C1 segment of cervical spinal cord (tissue), 14 donors: Measurements from ENCODE around the gene EFNA4.

Experiments
- DNase-seq, 14 donors: peaks; one replicate each; lab custom pipeline; 2025; lab: John Stamatoyannopoulos, UW

EFNA4 gene

DNA sequence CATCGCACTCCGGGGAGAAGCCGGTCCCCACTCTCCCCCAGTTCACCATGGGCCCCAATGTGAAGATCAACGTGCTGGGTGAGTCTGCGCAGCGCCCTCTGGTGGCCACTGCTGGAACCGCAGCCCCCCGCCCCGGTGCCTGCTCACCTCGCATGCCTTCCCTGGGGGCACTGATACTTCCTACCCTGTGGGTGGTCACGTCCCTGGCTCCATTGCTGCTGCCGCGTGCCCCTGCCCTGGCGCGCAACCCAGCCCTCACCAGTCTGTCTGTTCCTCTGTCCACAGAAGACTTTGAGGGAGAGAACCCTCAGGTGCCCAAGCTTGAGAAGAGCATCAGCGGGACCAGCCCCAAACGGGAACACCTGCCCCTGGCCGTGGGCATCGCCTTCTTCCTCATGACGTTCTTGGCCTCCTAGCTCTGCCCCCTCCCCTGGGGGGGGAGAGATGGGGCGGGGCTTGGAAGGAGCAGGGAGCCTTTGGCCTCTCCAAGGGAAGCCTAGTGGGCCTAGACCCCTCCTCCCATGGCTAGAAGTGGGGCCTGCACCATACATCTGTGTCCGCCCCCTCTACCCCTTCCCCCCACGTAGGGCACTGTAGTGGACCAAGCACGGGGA, 22.7 kb downstream of the EFNA4 start:
- peak in 11 of 14 donors; percentile 17 to 66 (median 47) for DNase-seq

DNA sequence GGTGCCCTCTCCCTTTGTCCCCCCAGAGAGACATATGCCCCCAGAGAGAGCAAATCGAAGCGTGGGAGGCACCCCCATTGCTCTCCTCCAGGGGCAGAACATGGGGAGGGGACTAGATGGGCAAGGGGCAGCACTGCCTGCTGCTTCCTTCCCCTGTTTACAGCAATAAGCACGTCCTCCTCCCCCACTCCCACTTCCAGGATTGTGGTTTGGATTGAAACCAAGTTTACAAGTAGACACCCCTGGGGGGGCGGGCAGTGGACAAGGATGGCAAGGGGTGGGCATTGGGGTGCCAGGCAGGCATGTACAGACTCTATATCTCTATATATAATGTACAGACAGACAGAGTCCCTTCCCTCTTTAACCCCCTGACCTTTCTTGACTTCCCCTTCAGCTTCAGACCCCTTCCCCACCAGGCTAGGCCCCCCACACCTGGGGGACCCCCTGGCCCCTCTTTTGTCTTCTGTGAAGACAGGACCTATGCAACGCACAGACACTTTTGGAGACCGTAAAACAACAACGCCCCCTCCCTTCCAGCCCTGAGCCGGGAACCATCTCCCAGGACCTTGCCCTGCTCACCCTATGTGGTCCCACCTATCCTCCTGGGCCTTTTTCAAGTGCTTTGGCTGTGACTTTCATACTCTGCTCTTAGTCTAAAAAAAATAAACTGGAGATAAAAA, 23.5 kb downstream of the EFNA4 start:
- no peak for DNase-seq

DNA sequence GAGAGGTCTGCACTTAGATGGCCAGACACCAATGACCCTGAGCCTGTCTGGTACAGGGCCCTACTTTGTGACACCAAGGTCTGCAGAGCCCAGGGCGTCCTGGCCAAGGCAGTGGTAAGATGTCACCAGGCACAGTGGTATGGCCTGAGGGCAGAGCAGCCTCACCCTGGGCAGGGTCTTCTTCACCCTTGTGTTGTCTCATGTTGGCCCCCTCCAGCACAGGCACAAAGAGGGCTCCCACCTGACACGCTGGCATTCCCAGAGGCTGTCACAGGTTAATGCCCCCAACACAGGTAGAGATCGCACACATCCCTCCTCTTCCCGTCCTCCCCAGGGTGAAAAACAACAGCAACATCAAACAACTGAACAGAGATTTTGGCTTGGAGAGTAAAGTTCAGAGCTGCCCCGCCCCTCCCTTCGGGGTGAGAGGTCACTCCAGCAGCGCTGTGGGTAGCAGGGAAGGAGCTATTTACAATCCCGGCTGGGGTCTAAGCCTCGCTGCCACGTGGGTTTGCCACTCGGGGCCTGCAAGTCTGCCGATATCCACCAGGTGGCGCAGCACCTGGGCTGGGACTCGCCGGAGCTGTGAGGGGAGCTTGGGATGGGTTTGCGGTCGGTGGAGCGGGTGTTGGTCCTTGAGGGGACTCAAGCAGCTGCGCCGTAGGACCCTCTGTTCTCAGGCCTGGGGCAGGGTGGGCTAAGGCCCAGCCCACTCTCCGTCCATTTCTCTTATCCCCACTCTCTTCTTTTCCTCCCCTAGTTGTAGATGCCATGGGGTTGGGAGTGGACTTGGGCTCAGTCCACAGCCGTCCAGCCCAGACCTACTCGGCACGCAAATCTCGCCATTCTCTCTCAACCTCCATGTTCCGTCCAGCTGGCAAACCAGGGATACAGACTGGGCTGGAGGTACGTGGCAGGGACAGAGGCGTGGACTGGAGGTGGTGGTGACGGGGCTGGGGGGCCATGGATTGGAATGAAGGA, 27.8 kb downstream of the EFNA4 start:
- peak in 13 of 14 donors; percentile 7 to 84 (median 43) for DNase-seq

DNA sequence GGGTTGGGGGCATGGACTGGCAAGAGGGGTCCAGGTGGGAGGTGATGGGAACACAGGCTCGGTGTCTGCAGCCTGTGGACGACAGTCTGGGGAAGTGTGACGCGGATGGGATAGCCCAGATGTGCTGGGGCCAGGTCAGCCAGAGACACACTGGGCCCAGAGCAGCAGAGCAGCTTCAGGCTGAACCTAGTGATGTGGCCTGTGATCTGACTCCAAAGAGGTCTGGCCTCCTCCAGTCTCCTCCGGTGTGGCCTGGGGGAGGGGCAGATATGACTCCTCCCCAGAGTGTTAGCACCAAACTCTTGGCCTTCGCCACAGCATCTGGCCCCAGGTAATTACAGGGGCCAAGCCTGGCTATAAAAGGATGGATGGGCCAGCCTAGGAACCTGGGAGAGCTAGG, 28.6 kb downstream of the EFNA4 start:
- no peak for DNase-seq

DNA sequence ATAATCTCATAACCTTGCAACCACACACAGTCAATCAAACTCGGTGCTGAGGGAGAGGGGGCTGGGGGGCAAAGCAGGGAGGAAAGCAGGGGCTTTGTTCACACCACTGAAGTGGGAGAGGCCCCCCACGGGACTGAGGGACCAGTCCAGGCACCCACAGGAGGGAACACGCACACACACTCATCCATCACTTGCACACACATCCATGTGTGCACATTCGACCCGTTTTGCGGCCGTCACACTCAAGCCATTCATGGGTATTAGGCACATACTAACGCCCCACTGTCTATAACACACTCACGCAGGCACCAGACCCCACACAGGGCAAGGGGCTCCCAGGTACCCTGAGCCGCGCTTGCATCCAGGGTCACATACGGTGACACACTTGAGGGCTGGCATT, 29.1 kb downstream of the EFNA4 start:
- no peak for DNase-seq

DNA sequence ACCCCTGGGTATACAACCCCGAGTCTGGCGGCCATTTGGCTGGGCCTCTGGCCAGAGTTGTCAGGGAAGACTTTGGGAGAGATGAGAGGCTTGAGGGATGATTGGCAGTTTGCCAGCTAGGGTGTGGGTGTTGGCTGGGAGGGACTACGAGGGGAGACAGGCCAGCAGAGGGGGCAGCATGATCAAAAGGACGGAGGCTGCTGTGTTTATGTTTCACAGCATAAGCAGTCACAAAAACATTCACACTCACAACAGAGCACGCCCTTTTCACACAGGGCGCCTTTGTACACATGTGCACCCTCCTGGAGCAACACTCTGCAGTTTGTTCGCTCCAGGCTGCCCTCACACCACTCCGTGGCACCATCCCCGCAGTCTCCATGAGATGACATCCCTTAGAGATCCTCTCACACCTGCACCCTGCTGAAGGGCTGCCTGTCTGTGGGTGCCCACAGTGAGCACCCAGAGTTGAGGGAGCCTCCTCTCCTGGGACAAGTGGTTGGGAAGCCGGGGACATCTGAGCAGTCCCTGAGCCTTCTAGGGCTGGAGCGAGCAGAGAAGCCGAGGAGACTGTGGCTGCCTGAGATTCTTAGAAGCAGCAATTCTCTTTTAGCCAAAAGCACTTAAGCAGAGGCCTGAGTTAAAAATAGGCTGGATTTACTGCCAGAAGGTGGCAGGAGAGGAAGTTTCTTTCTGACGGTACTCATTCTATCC, 30.5 kb downstream of the EFNA4 start:
- peak in 7 of 14 donors; percentile 28 to 64 (median 48) for DNase-seq

DNA sequence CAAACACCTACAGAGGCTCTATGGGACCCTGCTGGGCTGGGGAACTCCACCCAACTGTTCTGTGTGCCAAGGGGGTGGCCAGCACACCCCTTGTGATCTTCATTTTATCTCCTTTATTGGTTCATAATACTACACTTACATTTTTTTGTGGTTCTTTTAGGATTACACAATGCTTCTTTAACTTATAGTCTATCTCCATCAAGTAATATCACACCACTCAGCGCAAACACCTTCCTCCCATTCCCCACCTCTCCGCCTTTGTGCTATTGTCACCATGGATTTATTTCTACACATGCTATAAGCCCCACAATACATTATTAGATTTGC, 31.0 kb downstream of the EFNA4 start:
- DNase-seq: no peak

DNA sequence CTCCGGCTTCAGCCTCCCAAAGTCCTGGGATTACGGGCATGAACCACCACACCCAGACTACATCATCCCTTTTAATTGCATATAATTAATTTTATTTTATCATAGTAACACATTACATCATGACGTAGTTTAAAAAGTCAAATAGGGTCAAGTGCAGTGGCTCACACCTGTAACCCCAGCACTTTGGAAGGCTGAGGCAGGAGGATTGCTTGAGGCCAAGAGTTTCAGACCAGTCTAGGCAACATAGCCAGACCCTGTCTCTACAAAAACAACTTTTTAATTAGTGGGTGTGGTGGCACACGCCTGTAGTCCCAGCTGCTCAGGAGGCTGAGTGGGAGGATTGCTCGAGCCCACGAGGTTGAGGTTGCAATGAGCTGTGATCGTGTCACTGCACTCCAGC, 35.8 kb downstream of the EFNA4 start:
- no peak for DNase-seq

DNA sequence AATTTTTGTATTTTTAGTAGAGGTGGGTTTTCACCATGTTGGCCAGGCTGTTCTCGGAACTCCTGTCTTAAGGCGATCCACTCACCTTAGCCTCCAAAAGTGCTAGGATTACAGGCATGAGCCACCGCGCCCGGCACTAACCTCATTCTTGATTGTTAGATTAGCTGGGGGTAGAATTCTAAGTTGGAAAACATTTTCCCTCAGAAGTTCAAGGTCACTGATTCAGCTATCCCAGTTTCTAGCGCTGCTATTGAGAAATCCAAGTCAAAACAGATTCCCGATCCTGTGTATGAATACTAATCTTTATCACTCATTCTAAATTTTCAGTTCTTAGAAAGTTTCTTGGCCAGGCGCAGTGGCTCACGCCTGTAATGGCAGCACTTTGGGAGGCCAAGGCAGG, 39.8 kb downstream of the EFNA4 start:
- DNase-seq: no peak

DNA sequence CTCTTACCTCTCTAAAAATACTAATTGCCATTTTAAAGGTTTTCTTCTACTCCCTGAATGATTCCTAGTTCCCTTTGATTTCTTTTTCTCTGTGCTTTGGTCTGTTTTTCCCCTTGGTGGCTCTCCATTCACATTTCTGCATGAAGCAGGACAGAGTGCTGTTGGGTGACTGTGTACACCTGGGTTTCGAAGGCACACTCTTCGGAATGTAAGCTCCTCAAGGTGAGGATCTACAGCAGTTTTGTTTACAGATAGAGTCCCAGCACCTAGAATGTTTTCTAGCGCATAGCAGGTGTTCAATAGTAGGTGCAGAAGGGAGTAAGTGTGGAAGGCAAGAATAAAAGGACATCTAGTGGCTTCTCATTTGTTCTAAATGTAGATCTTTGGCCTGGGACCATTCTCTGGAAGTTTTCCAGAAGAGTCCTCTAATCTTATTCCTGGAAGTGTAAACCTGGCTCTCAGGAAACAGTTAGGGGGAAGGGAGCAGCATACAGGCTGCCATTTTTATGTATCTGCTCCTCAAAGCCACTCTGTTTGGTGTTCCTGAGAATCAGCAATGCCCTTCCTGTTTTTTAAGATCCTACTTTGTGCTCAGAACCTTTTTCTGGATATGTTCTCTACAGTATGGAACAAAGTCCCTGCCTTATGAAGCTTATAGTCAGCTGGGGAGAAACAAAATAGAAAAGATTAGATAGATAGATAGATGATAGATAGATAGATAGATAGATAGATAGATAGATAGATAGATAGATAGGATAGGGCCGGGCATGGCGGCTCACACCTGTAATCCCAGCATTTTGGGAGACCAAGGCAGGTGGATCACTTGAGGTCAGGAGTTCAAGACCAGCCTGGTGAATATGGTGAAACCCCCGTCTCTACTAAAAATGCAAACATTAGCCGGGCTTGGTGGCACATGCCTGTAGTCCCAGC, 41.3 kb downstream of the EFNA4 start:
- no peak for DNase-seq

DNA sequence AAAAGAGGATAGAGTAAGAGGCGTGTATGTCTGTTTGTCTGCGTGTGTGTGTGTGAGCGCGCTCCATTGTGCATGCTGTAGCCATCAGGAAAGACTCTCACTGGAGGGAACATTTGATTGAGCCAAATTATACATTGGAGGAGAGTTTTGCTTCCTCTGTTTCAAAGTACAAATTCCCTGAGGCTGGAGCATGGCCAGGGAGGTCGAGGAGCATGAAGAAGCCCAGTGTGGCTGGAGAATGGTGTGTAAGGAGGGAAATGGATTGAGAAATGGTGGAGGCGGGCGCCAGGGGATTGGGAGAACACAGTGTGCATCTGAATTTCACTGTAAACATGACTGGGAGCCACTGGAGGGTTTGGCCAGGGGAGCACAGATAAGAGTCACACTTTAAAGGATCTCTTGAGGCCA, 42.1 kb downstream of the EFNA4 start:
- DNase-seq: no peak

DNA sequence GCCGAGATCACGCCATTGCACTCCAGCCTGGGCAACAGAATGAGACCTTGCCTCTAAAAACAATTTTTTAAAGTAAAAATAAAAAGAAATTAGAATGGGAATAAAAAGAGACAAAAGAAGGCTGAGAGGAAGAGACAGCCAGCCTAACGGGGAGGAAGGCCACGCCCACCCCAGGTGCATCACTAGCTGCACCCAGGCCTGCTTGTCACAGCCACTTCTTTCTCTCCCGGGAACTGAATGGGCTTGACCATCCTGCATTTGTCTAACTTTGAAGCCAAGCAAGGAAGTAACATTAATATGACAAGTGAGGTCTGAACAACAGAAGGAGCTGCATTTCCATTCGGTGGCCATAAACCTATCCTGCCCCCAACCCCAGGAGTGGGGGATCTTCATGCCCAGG, 43.3 kb downstream of the EFNA4 start:
- DNase-seq: no peak

DNA sequence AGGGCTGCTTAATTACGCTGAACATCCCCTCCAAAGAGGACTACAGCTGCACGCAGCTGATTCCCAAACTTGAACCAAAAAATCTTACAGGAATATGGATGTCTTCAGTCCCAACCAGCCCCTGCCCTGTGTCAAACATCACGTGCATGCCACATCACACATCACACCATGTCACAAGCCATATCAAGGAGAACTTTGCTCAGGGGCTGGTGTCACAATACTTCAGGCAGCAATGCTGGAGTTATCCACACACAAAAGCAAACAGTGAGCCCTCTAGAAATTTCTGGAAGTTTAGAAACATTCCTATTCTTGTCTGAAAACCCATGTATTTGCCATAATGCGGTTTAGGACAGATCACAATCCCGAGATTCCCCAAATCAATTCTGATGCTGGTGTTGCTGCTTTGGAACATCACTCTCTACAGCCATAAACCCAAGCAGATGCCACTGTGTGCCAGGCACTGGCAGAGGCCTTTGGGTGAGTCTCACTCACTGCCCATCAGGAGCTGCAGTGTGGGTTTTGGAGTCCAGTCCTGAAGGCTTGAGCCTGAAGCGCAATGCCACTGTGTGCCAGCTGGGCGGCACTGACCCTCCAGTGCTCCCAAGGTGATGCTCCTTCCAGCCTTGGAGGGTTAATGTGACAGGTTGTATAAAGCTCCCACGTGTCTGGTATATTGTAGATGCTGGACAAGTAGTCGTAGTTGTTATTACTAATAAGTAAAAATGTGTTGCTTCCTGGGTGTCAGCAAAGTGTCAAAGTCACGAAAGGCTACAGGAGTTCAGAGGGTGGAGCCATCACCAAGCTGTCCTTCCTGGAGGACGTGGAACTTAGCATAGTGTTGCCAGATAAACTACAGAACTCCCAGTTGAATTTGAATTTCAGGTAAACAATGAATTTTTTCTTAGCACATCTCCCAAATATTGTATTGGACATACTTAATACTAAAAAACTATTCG, 44.0 kb downstream of the EFNA4 start:
- DNase-seq: no peak

DNA sequence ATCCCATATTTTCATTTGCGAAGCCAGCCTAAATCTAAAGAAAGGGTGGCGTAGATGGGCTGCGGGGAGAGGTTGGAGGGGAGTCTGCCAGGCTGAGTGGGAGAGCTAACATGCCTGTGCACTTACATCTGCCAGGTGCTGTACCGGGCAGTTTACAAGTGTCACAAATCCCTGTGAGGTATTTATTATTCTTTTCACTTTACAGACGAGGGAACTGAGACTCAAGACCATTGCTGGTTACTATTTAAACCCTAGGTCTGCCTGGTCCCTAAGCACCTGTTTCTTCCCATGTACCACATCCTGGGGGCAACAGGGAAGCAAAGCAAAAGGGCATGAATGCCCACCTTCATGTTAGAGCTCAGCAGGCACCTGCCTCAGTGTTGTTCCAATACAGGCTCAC, 44.8 kb downstream of the EFNA4 start:
- DNase-seq: no peak

DNA sequence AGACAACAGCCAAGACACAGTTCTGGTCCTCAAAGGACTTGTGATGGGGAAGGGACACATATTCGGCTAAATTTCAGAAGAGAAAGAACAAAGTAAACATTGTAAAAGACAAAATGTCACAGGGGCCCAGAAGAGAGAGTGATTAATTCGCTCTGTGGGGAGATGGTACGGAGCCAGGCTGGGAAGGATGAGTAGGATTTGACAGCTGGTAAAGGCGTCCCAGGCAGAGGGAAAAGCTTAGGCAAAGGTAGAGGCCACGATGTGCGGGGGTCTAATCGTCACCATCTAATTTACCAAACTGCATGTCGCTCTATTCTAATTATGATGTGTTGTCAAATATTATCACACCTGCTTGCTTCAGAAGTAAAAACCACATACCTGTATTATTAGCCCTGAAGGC, 46.8 kb downstream of the EFNA4 start:
- no peak for DNase-seq

DNA sequence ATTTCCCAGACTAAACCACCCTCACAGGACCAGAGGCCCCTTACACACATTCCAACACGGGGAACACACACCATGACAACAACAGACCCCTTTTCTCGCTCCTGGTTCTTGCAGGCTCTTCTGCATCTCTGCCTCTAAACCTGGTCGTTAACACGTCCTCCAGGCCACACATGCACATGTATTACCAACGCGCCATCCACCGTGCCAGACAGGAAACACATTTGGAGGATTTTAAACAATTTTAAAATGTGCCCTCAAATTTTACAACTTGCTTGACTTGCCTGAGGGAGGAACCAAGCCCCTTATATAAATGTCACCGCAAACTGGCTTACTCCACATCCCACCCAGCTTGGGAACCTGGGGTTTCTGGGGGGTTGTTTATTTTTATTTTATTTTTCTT, 47.3 kb downstream of the EFNA4 start:
- no peak for DNase-seq

DNA sequence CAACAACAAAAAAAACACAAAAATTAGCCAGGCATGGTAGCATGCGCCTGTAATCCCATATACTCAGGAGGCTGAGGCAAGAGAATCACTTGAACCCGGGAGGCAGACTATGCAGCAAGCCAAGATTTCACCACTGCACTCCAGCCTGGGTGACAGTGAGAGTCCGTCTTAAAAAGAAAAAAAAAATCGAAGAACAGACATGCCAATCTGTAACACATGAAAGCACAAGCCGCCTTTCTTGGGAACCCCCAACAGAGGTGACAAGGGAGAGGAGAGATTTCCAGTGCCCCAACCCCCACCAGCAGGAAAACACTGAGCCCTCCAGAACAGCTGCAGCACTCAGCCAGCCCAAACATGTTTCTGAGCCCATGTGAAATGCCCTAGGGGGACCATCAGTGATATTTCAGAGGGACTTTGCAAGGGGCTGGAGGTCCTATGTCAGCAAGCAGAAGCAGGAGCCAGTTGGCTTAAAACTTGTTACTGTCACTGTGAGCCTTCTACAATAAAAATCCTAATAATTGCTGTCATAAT, 50.0 kb downstream of the EFNA4 start:
- no peak for DNase-seq

DNA sequence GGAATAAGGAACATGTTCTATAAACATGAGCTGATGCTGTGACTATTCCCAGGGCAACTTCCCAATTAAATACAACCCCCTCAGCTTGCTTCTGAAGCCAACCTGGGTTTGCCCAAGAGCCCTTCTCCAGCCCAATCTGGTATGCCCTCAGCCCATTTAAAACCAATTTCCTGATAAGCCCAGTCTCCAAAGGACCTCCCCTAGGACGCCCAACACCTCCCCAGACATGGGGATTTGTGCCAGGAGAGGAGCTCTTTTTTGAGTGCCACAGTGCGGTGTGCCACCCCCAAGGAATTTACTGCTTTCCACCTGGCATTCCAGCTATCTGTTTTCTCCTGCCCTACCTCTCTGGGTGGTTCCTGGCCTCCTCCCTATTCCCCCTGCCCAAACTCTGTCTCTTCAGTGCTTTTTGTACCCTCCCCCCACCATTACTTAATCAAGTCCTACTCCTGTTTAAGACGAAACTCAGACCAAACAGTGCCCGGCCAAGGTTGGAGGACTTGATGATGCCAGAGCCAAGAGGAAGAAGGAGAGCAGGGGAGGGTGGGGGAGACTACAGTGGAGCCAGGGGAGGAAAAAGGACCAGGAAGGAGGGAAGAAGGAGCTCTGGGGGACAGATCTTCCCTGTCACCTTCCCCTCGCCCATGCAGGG, 52.7 kb downstream of the EFNA4 start:
- DNase-seq: no peak

DNA sequence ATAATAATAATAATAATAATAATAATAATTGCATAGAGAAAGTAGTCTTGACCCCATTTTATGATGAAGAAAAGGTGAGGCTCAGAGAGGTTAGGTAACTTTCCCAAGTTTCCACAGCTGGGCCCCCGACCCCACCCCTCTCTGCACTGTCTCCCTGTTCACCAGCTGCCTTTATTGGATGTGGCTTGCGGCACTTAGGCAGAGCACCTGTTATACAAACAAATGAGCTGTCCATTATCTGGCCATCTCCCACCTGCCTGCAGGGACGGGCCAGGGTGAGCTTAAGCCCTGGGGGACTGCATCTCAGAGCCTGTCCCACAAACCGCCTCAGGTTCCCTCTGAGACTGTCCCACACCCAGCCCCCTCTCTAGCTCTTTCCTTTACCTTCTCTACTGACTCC, 54.1 kb downstream of the EFNA4 start:
- DNase-seq: no peak
